GM21381 (cell line): Measurements from ENCODE around the gene HMX1.

Experiments used
- ATAC-seq: cut with Tn5 transposase; IDR thresholded peaks from one replicate; pipeline ENCODE4 v1.9.1; 2021; ENCODE audit warnings: mild to moderate bottlenecking, moderate library complexity; ENCODE audit not compliant: unreplicated experiment

Gene HMX1

GRCh38 chr4:8869002-8869897, 2.4 kb downstream of the HMX1 start:
- no peak for ATAC-seq

DNA sequence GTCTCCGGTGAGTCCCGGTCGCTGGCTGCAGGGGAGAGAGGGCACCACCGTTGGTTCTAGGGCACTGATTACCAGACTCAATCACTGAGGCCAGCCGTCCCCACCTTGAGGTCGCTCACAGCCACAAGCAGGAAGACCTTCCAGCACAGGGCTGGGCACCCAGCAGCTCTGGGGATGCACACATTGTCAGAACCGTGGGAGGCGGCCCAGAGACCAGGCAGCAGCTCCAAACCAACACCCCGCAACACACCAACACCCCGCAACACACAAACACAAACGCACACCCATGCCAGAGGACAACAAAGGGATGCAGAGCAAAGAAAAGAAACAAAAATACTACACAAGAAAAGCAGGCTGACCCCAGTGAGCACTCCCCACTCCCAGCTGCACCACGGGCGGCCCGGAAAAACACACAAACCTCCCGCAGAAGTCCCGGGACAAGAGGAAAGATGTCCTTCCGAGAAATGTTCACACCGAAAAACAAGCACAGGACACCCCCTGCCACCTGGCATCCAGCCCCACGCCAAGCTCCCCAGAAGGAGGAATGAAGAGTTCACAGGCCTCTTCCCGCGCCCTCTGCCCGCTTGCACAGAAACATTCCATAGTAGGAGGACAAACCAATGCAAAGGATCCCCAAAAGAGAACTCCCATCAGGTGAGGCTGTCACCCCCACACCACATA, 3.2 kb downstream of the HMX1 start:
- no peak for ATAC-seq

GRCh38 chr4:8867624-8868320, 3.9 kb downstream of the HMX1 start:
- ATAC-seq = no peak

GRCh38 chr4:8866828-8867623, 4.6 kb downstream of the HMX1 start:
- no peak for ATAC-seq

DNA sequence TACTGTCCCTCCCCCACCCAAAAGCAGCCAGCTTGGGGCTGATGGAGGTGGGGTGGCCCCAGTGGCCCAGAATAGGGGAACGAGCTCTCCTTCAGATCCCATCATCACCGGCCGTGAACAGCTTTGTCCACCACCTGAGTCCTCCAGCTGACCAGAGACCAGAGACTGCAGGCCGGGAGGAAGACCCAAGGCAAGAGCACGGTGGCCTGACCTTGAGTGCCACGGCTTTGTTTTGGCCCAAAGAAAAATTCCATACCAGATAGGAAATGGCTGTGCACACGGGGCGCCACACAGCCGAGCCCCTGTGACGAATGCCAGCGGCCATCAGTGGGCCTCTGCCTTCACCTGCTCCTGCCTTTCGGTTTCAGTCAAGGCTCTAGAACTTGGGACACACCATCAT, 5.2 kb downstream of the HMX1 start:
- no peak for ATAC-seq

- no peak for ATAC-seq
Measured at GRCh38 chr4:8865681-8866310, 5.8 kb downstream of the HMX1 start.

- no peak for ATAC-seq
Measured at GRCh38 chr4:8864912-8865680, 6.5 kb downstream of the HMX1 start.

GRCh38 chr4:8863686-8864682, 7.7 kb downstream of the HMX1 start:
- no peak for ATAC-seq

DNA sequence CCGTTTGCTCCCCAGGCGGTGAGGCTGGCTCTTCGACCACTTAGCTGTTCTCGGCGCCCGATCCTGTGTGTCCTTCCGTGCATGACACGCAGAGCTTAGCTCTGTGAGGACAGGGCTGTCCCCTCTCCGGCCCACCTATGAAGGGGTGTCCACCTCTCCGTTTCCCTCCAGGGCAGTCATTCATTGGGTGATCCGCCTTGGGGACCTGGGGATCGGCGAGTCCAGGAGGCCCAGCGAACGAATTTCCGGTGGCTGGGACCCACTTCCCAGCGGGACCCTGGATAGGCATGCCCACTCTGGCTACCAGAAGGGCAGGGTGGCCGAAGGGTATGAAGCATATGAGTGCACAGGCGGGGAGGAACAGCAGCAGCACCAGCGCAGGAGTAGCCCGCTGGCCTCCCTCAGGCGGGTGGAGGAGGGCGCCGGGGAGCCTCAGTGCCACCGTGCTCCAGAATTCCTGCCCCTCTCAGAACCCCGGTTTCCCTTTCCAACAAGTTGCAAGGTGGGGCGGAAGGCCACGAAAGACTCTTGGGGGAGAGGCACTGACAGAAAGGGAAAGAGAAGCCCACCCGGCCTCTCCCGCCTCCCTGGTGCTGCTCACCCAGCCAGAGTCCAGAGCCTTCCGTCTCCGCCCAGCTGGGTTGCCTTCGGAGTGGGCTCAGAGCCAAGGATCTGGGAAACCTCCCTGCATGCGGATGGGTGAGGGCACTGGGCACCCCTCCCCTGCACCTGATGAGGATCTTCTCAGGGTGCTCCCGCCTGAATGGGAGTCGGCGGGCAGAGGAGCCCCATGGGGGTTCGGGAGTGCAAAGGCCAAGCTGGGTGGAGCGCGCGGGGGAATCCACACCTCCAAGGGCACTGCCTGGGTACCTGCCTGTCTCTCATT, 8.6 kb downstream of the HMX1 start:
- no peak for ATAC-seq

DNA sequence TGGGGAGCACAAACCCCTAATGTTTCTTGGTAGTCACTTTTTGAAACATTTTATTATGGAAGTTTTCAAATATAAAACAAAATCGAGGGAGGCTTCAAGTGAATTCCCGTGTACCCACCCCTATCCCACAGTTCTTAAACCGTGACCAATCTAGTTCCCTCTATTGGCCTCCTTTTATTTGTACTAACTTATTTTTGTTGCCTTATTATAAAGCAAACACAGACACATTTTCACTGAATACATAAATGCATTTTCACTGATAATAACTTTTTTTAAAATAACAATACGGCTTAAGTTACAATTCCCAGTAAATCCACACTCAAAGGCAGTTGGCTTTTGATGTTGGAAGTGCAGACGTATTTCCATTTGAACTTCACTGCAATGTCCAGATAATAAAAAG, 9.3 kb downstream of the HMX1 start:
- no peak for ATAC-seq

DNA sequence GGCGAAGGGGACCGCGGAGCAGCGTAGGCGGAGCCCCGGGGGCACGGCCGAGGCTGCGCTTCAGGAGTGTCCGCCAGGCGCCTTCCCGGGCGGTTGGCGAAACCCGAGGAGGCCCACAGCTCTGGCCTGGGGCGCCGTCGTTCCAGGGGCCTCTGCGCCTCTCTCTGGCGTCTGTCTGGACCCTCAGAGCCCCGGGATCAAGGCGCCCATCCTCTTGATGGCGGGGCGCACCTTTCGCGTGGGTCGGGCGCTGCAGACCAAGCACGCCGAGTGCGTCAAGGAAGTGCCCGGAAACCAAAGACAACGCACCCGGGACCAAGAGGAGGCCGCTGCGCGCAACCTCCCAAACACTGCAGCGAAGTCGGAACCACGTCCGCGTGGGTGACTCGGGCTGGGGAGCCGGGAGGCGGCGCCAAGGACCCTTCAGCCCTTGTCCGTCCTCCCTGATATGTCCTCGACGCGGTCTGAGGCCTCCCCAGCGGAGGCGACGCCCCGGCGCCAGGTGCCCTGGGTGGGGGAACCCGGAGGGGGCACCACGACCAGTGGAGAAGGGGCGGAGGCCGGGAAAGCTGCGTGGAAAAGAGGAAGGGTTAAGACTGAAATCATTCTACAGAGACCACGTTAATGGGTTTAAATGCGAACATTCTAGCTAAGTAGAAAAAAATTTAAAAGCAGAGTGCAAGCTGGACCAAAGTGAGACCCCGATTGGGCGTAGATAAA, 9.9 kb downstream of the HMX1 start:
- no peak for ATAC-seq

DNA sequence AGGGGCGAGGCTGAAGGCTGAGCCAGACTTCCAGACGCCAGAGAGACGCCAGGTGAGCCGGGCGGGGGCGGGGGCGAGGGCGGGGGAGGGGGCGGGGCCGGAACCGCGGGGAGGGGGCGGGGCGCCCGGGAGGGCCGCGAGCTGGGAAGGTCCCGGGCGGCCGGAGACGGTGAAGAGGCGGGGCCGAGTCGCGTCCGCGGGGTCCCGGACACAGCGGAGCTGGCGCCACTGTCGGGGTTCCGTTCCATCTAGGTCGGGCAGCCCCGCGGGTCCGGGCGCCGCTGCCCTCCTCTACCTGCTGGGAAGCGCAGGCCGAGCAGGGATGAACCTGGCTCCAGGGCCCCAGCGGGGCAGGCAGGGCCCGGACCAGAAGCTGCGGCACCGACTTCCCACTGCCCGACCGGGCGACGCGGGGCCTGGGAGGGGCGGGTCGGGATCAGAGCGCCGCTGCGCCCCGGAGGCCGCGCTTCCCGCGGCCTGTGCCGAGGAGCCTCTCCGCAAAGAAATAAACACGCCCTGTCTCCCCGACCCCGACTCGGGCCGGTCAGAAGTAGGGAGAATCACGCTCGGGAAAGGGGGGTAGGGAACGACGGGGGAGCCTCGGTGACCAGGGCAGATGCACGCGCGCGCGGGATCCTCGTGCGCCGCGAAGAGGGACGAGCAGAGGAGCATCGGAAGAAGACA, 10.6 kb downstream of the HMX1 start:
- no peak for ATAC-seq

GRCh38 chr4:8860096-8860891, 11.3 kb downstream of the HMX1 start:
- no peak for ATAC-seq

DNA sequence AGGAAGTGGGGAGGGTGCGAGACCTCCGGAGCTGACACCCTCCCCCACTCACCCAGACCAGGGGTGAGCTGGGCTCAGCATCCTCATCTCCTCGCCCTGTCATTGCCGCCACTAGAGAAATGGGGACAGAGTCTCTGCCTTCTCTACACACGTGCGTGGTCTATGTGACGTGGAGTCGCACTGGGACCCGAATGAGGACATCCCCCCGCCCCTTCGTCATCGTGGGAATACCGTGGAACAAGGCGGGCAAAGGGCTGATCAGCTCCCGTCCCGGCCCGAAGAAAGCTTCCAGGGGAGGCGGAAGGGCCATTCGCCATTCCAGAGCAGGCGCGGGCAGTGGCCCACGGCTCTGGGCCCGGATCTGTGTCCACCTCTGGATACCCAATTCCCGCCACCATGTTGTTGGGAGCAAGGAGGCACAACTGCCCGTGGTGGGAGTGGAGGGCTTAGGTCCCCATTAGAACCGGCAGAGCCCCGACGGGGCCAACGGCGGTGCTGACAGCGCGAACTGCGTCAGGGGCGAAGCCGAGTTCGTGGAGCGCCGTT, 12.0 kb downstream of the HMX1 start:
- no peak for ATAC-seq

- no peak for ATAC-seq
Measured at GRCh38 chr4:8858701-8859210, 12.9 kb downstream of the HMX1 start.
